IMR-90 (cell line): ENCODE results near the gene LCA5. TPM values are rescaled to one million over a fixed set of nuclear protein-coding genes. Genes with fewer than 3 reads are reported as not detected.

Experiments
- ATAC-seq: fragments of 200-7000 bp; cut with Tn5 transposase; 2 replicates; pipeline ENCODE4 v1.9.1; 2020; ENCODE audit warnings: low read depth, mild to moderate bottlenecking, moderate library complexity
- BruUV-seq: library from RNA; stranded (reverse); fragments of 400-500 nt; replicated peaks from 2 replicates; lab custom pipeline; 2021; lab: Mats Ljungman, UMichigan
- CTCF ChIA-PET: fragments of 300-600 bp; formaldehyde crosslinking; extraction: SDS; loops from one replicate; lab custom pipeline; 2021; ENCODE audit warnings: antibody characterized with exemption; lab: Yijun Ruan, JAX
- POLR2A ChIA-PET: fragments of 300-600 bp; sonication (Branson Sonifier 250); formaldehyde crosslinking; loops from one replicate; lab custom pipeline; 2022; ENCODE audit warnings: antibody characterized with exemption; ENCODE audit not compliant: unreplicated experiment; lab: Charles Lee
- DNase-seq: peaks from one replicate; pipeline ENCODE4 v3.0.0; 2013
- H2AFZ ChIP-seq: replicated peaks from 2 replicates; pipeline ENCODE3; 2013; ENCODE audit warnings: low read length, mild to moderate bottlenecking; ENCODE audit not compliant: poor library complexity
- H2AK5ac ChIP-seq: 2 replicates; pipeline ENCODE4 v1.6.1; 2013; ENCODE audit warnings: low read depth, low read length, inconsistent platforms
- H2AK9ac ChIP-seq: replicated peaks from 2 replicates; pipeline ENCODE3; 2013; ENCODE audit warnings: mild to moderate bottlenecking, low read depth, low read length, moderate library complexity; ENCODE audit not compliant: poor library complexity
- H2BK120ac ChIP-seq: 2 replicates; pipeline ENCODE4 v1.6.1; 2013; ENCODE audit warnings: low read depth, low read length, inconsistent platforms
- H2BK15ac ChIP-seq: 3 replicates; pipeline ENCODE4 v1.6.1; 2013; ENCODE audit warnings: low read depth, low read length, inconsistent platforms
- H2BK20ac ChIP-seq: 2 replicates; pipeline ENCODE4 v1.6.1; 2013; ENCODE audit warnings: low read depth, mild to moderate bottlenecking, inconsistent platforms, low read length, moderate library complexity
- H2BK5ac ChIP-seq: 2 replicates; pipeline ENCODE4 v1.6.1; 2013; ENCODE audit warnings: mild to moderate bottlenecking, low read depth, low read length, inconsistent platforms; ENCODE audit not compliant: poor library complexity, severe bottlenecking
- H3K14ac ChIP-seq: replicated peaks from 2 replicates; pipeline ENCODE4 v1.6.1; 2013; ENCODE audit warnings: low read depth, low read length, inconsistent platforms
- H3K18ac ChIP-seq: 2 replicates; pipeline ENCODE4 v1.6.1; 2013; ENCODE audit warnings: low read depth, low read length, control low read depth
- H3K23ac ChIP-seq: 2 replicates; pipeline ENCODE4 v1.6.1; 2013; ENCODE audit warnings: low read depth, low read length, inconsistent platforms
- H3K27ac ChIP-seq: 2 replicates; pipeline ENCODE4 v1.5.1; 2013; ENCODE audit warnings: mild to moderate bottlenecking, control low read depth, low read length; ENCODE audit not compliant: insufficient read depth
- H3K27me3 ChIP-seq: 2 replicates; pipeline ENCODE4 v1.6.1; 2013; ENCODE audit warnings: low read length; ENCODE audit not compliant: control insufficient read depth, insufficient read depth
- H3K36me3 ChIP-seq: 2 replicates; pipeline ENCODE4 v1.6.1; 2013; ENCODE audit warnings: low read length, mixed read lengths; ENCODE audit not compliant: control insufficient read depth, insufficient read depth
- H3K4ac ChIP-seq: 2 replicates; pipeline ENCODE4 v1.6.1; 2013; ENCODE audit warnings: low read depth, low read length, inconsistent platforms
- H3K4me1 ChIP-seq: 2 replicates; pipeline ENCODE4 v1.6.1; 2013; ENCODE audit warnings: low read length, mixed read lengths; ENCODE audit not compliant: control insufficient read depth, insufficient read depth
- H3K4me2 ChIP-seq: 2 replicates; pipeline ENCODE4 v1.6.1; 2013; ENCODE audit warnings: low read depth, mild to moderate bottlenecking, control low read depth, low read length, moderate library complexity
- H3K4me3 ChIP-seq: 2 replicates; pipeline ENCODE4 v1.5.1; 2013; ENCODE audit warnings: low read depth, mild to moderate bottlenecking, control low read depth, low read length, moderate library complexity; ENCODE audit not compliant: insufficient read depth
- H3K56ac ChIP-seq: 2 replicates; pipeline ENCODE4 v1.6.1; 2013; ENCODE audit warnings: low read length, inconsistent platforms; ENCODE audit not compliant: insufficient read depth; ENCODE audit errors: extremely low read depth
- H3K79me1 ChIP-seq, 2 experiments: 2 replicates each; pipeline ENCODE4 v1.6.1; 2013; ENCODE audit warnings: low read length in 2 of 2, inconsistent platforms in 1 of 2, low read depth in 1 of 2
- H3K9ac ChIP-seq: 2 replicates; pipeline ENCODE4 v1.6.1; 2013; ENCODE audit warnings: low read depth, low read length, control low read depth
- H3K9me1 ChIP-seq: 2 replicates; pipeline ENCODE4 v1.6.1; 2013; ENCODE audit warnings: low read length, inconsistent platforms; ENCODE audit not compliant: insufficient read depth
- H3K9me3 ChIP-seq: 2 replicates; pipeline ENCODE4 v1.6.1; 2013; ENCODE audit warnings: low read length; ENCODE audit not compliant: control insufficient read depth, insufficient read depth
- H4K20me1 ChIP-seq: 2 replicates; pipeline ENCODE4 v1.6.1; 2013; ENCODE audit warnings: low read length, inconsistent platforms; ENCODE audit not compliant: insufficient read depth
- H4K5ac ChIP-seq: 2 replicates; pipeline ENCODE4 v1.6.1; 2013; ENCODE audit warnings: mild to moderate bottlenecking, low read depth, low read length, control low read depth
- H4K8ac ChIP-seq, 2 experiments: 2 replicates each; pipeline ENCODE4 v1.6.1; 2013; ENCODE audit warnings: low read depth in 2 of 2, low read length in 2 of 2, control low read depth in 1 of 2, inconsistent platforms in 1 of 2
- H4K91ac ChIP-seq: 2 replicates; pipeline ENCODE4 v1.6.1; 2013; ENCODE audit warnings: low read depth, low read length, inconsistent platforms; ENCODE audit not compliant: insufficient read depth
- BHLHE40 ChIP-seq: fragments of 150-350 bp; IDR thresholded peaks from 2 replicates; pipeline ENCODE4 v1.6.1; 2016; ENCODE audit warnings: mild to moderate bottlenecking, low read depth, low read length
- CEBPB ChIP-seq: IDR thresholded peaks from 2 replicates; pipeline ENCODE4 v1.6.1; 2012; ENCODE audit warnings: low read depth, low read length, improper control_type of control experiment
- CHD1 ChIP-seq: IDR thresholded peaks from 2 replicates; pipeline ENCODE4 v1.6.1; 2012; ENCODE audit warnings: low read depth, low read length, improper control_type of control experiment
- FOS ChIP-seq: fragments of 150-350 bp; IDR thresholded peaks from 2 replicates; pipeline ENCODE4 v1.6.1; 2016; ENCODE audit warnings: low read depth, low read length
- MXI1 ChIP-seq: IDR thresholded peaks from 2 replicates; pipeline ENCODE4 v1.6.1; 2012; ENCODE audit warnings: low read depth, mild to moderate bottlenecking, low read length, moderate library complexity, borderline replicate concordance
- POLR2A ChIP-seq: IDR thresholded peaks from 2 replicates; pipeline ENCODE4 v1.6.1; 2012; ENCODE audit warnings: mild to moderate bottlenecking, low read depth, low read length
- RAD21 ChIP-seq: IDR thresholded peaks from 2 replicates; pipeline ENCODE4 v1.6.1; 2012; ENCODE audit warnings: low read length, improper control_type of control experiment
- dilution Hi-C: fragments of 300-500 bp; cut with HindIII; formaldehyde crosslinking; loops from one replicate; pipeline ENCODE4 v1.14.3; 2018; ENCODE audit warnings: low sequenced_read_pairs; ENCODE audit not compliant: unreplicated experiment
- in situ Hi-C: fragments of 300-500 bp; cut with MboI; formaldehyde crosslinking; loops from 3 replicates; pipeline ENCODE4 v1.14.3; 2019; ENCODE audit warnings: low sequenced_read_pairs, inconsistent platforms, mixed read lengths
- intact Hi-C: fragments of 100-400 bp; cut with micrococcal nuclease; formaldehyde crosslinking; loops from 2 replicates; pipeline ENCODE4 v1.10.0; 2022
- polyA plus RNA-seq, 3 experiments: library from polyadenylated mRNA; depleted of rRNA; stranded (reverse); fragments of >200 nt; gene quantifications; 2 replicates each; pipeline ENCODE4 v1.2.3, GENCODE V29; 2012; ENCODE audit warnings: low replicate concordance in 1 of 3
- total RNA-seq: library from RNA; depleted of rRNA; stranded (reverse); fragments of >200 nt; gene quantifications from 2 replicates; pipeline ENCODE4 v1.2.3, GENCODE V29; 2012
- TF ChIP-seq, protein P1 (sequence below): fragments of 150-350 bp; IDR thresholded peaks from 2 replicates; pipeline ENCODE4 v1.6.1; 2016; ENCODE audit warnings: low read depth, mild to moderate bottlenecking, low read length, moderate library complexity, borderline replicate concordance
- TF ChIP-seq, protein P2 (sequence below): fragments of 150-350 bp; IDR thresholded peaks from 2 replicates; pipeline ENCODE4 v1.6.1; 2017; ENCODE audit warnings: mild to moderate bottlenecking, antibody characterized with exemption, low read length, low read depth

Gene LCA5
- total and polyA plus RNA-seq, 2 of the 4 experiments (the other 2 are of a cell fraction): 1.2 to 2.0 TPM

- H3K4ac ChIP-seq: no peak overlapping the region
- H2BK20ac ChIP-seq: no peak overlapping the region
- dilution Hi-C loops: no loop called here
- intact Hi-C loops: no loop called here
- H2BK120ac ChIP-seq: no peak overlapping the region
- DNase-seq: no peak
- no peak overlapping the region for H4K8ac ChIP-seq
- no peak overlapping the region for H3K56ac ChIP-seq
- no peaks in the 10 kb centered on the region for H3K9me1 ChIP-seq
- no peak overlapping the region for H3K23ac ChIP-seq
- no peak overlapping the region for H2BK5ac ChIP-seq
- H4K20me1 ChIP-seq: no peaks in the 10 kb centered on the region
- ATAC-seq: no peak
- peaks cover 6% of the 10 kb centered on the region; the same call in 1 of the 2 replicates for H3K4me1 ChIP-seq
- H3K27me3 ChIP-seq: no peaks in the 10 kb centered on the region
- no peak overlapping the region for H3K14ac ChIP-seq
- no peak overlapping the region for H2BK15ac ChIP-seq
- no TSS peak for BruUV-seq
- in situ Hi-C loops: no loop called here
- H2AK9ac ChIP-seq: no peak overlapping the region
- no peak overlapping the region for H3K18ac ChIP-seq
- H3K79me1 ChIP-seq: no peaks in the 10 kb centered on the region
- no peak overlapping the region for H4K91ac ChIP-seq
- no peak overlapping the region for H3K27ac ChIP-seq
- no peak overlapping the region for H3K4me3 ChIP-seq
- TF ChIP-seq, protein P1, sequence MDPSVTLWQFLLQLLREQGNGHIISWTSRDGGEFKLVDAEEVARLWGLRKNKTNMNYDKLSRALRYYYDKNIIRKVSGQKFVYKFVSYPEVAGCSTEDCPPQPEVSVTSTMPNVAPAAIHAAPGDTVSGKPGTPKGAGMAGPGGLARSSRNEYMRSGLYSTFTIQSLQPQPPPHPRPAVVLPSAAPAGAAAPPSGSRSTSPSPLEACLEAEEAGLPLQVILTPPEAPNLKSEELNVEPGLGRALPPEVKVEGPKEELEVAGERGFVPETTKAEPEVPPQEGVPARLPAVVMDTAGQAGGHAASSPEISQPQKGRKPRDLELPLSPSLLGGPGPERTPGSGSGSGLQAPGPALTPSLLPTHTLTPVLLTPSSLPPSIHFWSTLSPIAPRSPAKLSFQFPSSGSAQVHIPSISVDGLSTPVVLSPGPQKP: no peak
- no peak for TF ChIP-seq FOS
- TF ChIP-seq POLR2A: no peak
- no peak for TF ChIP-seq BHLHE40
- TF ChIP-seq CEBPB: no peak
- TF ChIP-seq, protein P2, sequence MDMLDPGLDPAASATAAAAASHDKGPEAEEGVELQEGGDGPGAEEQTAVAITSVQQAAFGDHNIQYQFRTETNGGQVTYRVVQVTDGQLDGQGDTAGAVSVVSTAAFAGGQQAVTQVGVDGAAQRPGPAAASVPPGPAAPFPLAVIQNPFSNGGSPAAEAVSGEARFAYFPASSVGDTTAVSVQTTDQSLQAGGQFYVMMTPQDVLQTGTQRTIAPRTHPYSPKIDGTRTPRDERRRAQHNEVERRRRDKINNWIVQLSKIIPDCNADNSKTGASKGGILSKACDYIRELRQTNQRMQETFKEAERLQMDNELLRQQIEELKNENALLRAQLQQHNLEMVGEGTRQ: no peak
- TF ChIP-seq MXI1: no peak
- no peak for TF ChIP-seq RAD21
- TF ChIP-seq CHD1: no peak
- no peaks in the 10 kb centered on the region for H3K9me3 ChIP-seq
- POLR2A ChIA-PET: no interaction called here
- H3K4me2 ChIP-seq: no peak overlapping the region
- H4K5ac ChIP-seq: no peak overlapping the region
- CTCF ChIA-PET: interaction anchor here (0.5 to 1.0 kb wide), 4 partner anchors 9 to 354 kb away, joined by 3 read pairs; no protein-coding TSS in a partner anchor
- H3K9ac ChIP-seq: no peak overlapping the region
- 0 out of 2 replicates have a peak, but pooled peaks cover 3% of the 10 kb centered on the region for H3K36me3 ChIP-seq
- H2AK5ac ChIP-seq: no peak overlapping the region
- no peak overlapping the region for H2AFZ ChIP-seq
These were observed 17.1 kb upstream of the LCA5 start for GRCh38 chr6:79554305-79554704.
